Spleen (tissue), 11 donors: ENCODE measurements around the gene ATP2B3. TPM values are rescaled to one million over a fixed set of nuclear protein-coding genes. Genes with fewer than 3 reads are reported as not detected.

Experiments
- DNase-seq: peaks from one replicate; pipeline ENCODE4 v3.0.0-alpha.2; 2020
- H3K27ac ChIP-seq, 8 donors: fragments of 200-600 bp; sonication (generic) in 7 of 8; 1 replicate in 4 of 8; 2 replicates in 4 of 8; pipeline versions ENCODE4 v1.5.0 to v1.8.0; 2016 to 2021; ENCODE audit warnings: inconsistent platforms in 4 of 8, mild to moderate bottlenecking in 4 of 8, moderate library complexity in 1 of 8
- H3K27me3 ChIP-seq, 7 donors: fragments of 200-600 bp; sonication (generic) in 6 of 7; replicated peaks in 1 of 7; 1 replicate in 4 of 7; 2 replicates in 3 of 7; pipeline versions ENCODE4 v1.5.0 to v1.8.0; 2016 to 2021; ENCODE audit warnings: inconsistent platforms in 3 of 7, mild to moderate bottlenecking in 1 of 7
- H3K36me3 ChIP-seq, 6 donors: fragments of 200-600 bp; sonication (generic) in 5 of 6; 1 replicate in 4 of 6; 2 replicates in 2 of 6; pipeline versions ENCODE4 v1.5.0 to v1.8.0; 2016 to 2021; ENCODE audit warnings: inconsistent platforms in 2 of 6
- H3K4me1 ChIP-seq, 6 donors: fragments of 200-600 bp; sonication (generic) in 5 of 6; 1 replicate in 3 of 6; 2 replicates in 3 of 6; pipeline versions ENCODE4 v1.5.0 to v1.8.0; 2016 to 2021; ENCODE audit warnings: inconsistent platforms in 3 of 6
- H3K4me3 ChIP-seq, 8 donors: fragments of 200-600 bp; sonication (generic) in 7 of 8; 1 replicate in 4 of 8; 2 replicates in 4 of 8; pipeline versions ENCODE4 v1.5.0 to v1.8.0; 2016 to 2021; ENCODE audit warnings: inconsistent platforms in 4 of 8, mild to moderate bottlenecking in 4 of 8, moderate library complexity in 2 of 8
- H3K9me3 ChIP-seq, 8 donors: fragments of 200-600 bp; sonication (generic) in 7 of 8; 1 replicate in 4 of 8; 2 replicates in 4 of 8; pipeline versions ENCODE4 v1.5.0 to v1.8.0; 2016 to 2021; ENCODE audit warnings: inconsistent platforms in 4 of 8
- CTCF ChIP-seq, 11 experiments: fragments of 200-600 bp in 7 of 11; fragments of 450-650 bp in 4 of 11; sonication (generic) in 4 of 11; IDR thresholded peaks in 8 of 11; conservative IDR thresholded peaks in 3 of 11; 1 replicate in 7 of 11; 2 replicates in 4 of 11; pipeline versions ENCODE4 v1.4.0 to v1.8.0; 2016 to 2021; ENCODE audit warnings: antibody characterized with exemption in 11 of 11, inconsistent platforms in 4 of 11, mild to moderate bottlenecking in 1 of 11
- POLR2A ChIP-seq, 3 donors: fragments of 450-650 bp; IDR thresholded peaks; one replicate each; pipeline ENCODE4 v1.5.1; 2017; ENCODE audit warnings: antibody characterized with exemption in 3 of 3, mild to moderate bottlenecking in 1 of 3
- POLR2AphosphoS5 ChIP-seq, 3 donors: sonication (generic); formaldehyde crosslinking; IDR thresholded peaks; one replicate each; pipeline ENCODE4 v1.5.1; 2017; ENCODE audit warnings: antibody characterized with exemption in 3 of 3
- WGBS, 5 donors: extraction: QIAGEN DNeasy Blood & Tissue Kit in 3 of 5; methylation state at CpG; one replicate each; pipeline versions ENCODE4 v1.1.5 to v1.1.7; 2013 to 2018; 5-methylcytosine and 5-hydroxymethylcytosine counted together
- intact Hi-C: fragments of 100-400 bp; cut with DNase I; formaldehyde crosslinking; loops from one replicate; pipeline ENCODE4 v1.15.0; 2023; ENCODE audit warnings: low total_unique reads
- polyA plus RNA-seq, 3 donors: library from polyadenylated mRNA; stranded (reverse); fragments of 200-250 nt; gene quantifications; one replicate each; pipeline ENCODE4 v1.2.1, GENCODE V29; 2013
- total RNA-seq, 7 donors: library from RNA; depleted of rRNA in 3 of 7; stranded (reverse); fragments of >200 nt in 3 of 7; fragmentation: NEBNext Ultra II Directional in 4 of 7; extraction: Animal tissue kit (Norgen Biotek cat#: 25700) in 4 of 7; gene quantifications; one replicate each; pipeline versions ENCODE4 v1.1.0 to v1.2.1, GENCODE V29; 2016 to 2021
- donor health status: healthy with polysubstance abuse.
- donor health status: DM: no; HTN: no; CAD: no; lungs with moderate emphysema.
- donor health status: DM: no; HTN: no; CAD: no.
- donor health status: Bipolar disorder and iron deficiency.
- donor health status: healthy.
- donor health status: DM: no; HTN: no; CAD: no.
- donor health status: DM: yes; HTN: yes; CAD: no.

ATP2B3 gene
- total and polyA plus RNA-seq, 10 donors, result 0.07 to 0.13 TPM; not detected in 8

- Histone ChIP-seq H3K4me1 (peaks cover 0 to 4% (median 0%) of the 10 kb centered on the region in 6 donors), H3K9me3 (no peaks in the 10 kb centered on the region), H3K27ac (no peak overlapping the region), H3K27me3 (peaks cover 0 to 23% (median 0%) of the 10 kb centered on the region in 7 donors), H3K36me3 (no peaks in the 10 kb centered on the region), H3K4me3 (no peak overlapping the region)
- TF ChIP-seq CTCF (IDR thresholded peaks at IDR 0.05 in 8 of 11, conservative IDR thresholded peaks at IDR 0.05 in 3 of 11) (no peak), POLR2AphosphoS5 (IDR thresholded peaks at IDR 0.05) (no peak), POLR2A (IDR thresholded peaks at IDR 0.05) (no peak)
- 88 to 94% (median 90%) methylated on average over 8 to 13 of the region's 13 CpGs; no CpG with 5 or more reads in 1 of the 5 donors for WGBS, 5 donors
- no peak for DNase-seq
- intact Hi-C loops, result no loop called here
Observed at GRCh38 chrX:153481043-153481442, 36.4 kb upstream of the ATP2B3 start.

- intact Hi-C loops, result no loop called here
- peaks cover 0 to 5% (median 0%) of the 10 kb centered on the region in 6 donors for H3K4me1 ChIP-seq
- no peak for TF ChIP-seq CTCF (IDR thresholded peaks at IDR 0.05 in 8 of 11, conservative IDR thresholded peaks at IDR 0.05 in 3 of 11)
- peak in 2 of 3 donors; percentile 18 to 64 for TF ChIP-seq POLR2AphosphoS5 (IDR thresholded peaks at IDR 0.05)
- H3K9me3 ChIP-seq, result no peaks in the 10 kb centered on the region
- H3K36me3 ChIP-seq, result no peaks in the 10 kb centered on the region
- DNase-seq, result no peak
- peaks cover 0 to 13% (median 0%) of the 10 kb centered on the region in 7 donors for H3K27me3 ChIP-seq
- WGBS, 5 donors, result 75 to 90% (median 83%) methylated on average over 2 to 23 of the region's 23 CpGs
- H3K4me3 ChIP-seq, result no peak overlapping the region
- peak overlapping the region in 2 of 8 donors; percentile 13 to 64 for H3K27ac ChIP-seq
Observed at GRCh38 chrX:153482376-153483015, 34.9 kb upstream of the ATP2B3 start.

GRCh38 chrX:153485396-153486080 lies 31.9 kb upstream of the ATP2B3 start:
- Histone ChIP-seq H3K4me3 (no peak overlapping the region), H3K27ac (peak overlapping the region in 4 of 8 donors; percentile 14 to 64 (median 26)), H3K9me3 (no peaks in the 10 kb centered on the region), H3K4me1 (peaks cover 0 to 19% (median 4%) of the 10 kb centered on the region in 6 donors), H3K27me3 (peaks cover 0 to 5% (median 0%) of the 10 kb centered on the region in 7 donors), H3K36me3 (no peaks in the 10 kb centered on the region)
- TF ChIP-seq CTCF (IDR thresholded peaks at IDR 0.05 in 8 of 11, conservative IDR thresholded peaks at IDR 0.05 in 3 of 11) (no peak), POLR2AphosphoS5 (IDR thresholded peaks at IDR 0.05) (peak in 1 of 3 donors; percentile 35)
- intact Hi-C loops, result no loop called here
- DNase-seq, result no peak
- 49 to 72% (median 66%) methylated on average over 29 to 30 of the region's 30 CpGs; no CpG with 5 or more reads in 1 of the 5 donors for WGBS, 5 donors

GRCh38 chrX:153486171-153486570 lies 31.3 kb upstream of the ATP2B3 start:
- H3K4me1 ChIP-seq, result peaks cover 0 to 20% (median 4%) of the 10 kb centered on the region in 6 donors
- intact Hi-C loops, result no loop called here
- DNase-seq, result no peak
- no peaks in the 10 kb centered on the region for H3K27me3 ChIP-seq
- no peak overlapping the region for H3K4me3 ChIP-seq
- H3K27ac ChIP-seq, result peak overlapping the region in 4 of 8 donors; percentile 14 to 64 (median 26)
- 71 to 90% (median 87%) methylated on average over 2 to 10 of the region's 10 CpGs for WGBS, 5 donors
- no peak for TF ChIP-seq CTCF (IDR thresholded peaks at IDR 0.05 in 8 of 11, conservative IDR thresholded peaks at IDR 0.05 in 3 of 11)
- no peak for TF ChIP-seq POLR2AphosphoS5 (IDR thresholded peaks at IDR 0.05)
- no peak for TF ChIP-seq POLR2A (IDR thresholded peaks at IDR 0.05)
- no peaks in the 10 kb centered on the region for H3K9me3 ChIP-seq
- H3K36me3 ChIP-seq, result no peaks in the 10 kb centered on the region
